ENCODE data around the gene NOL9.

GRCh38 chr1:6491480-6491962, 62.8 kb downstream of the NOL9 start, which contains the start of gene PLEKHG5:
- TF ChIP-seq CTCF (IDR thresholded peaks at IDR 0.05): no peak
- TF ChIP-seq POLR2A (IDR thresholded peaks at IDR 0.05): no peak
